ENCODE results near the gene SERGEF.

DNA sequence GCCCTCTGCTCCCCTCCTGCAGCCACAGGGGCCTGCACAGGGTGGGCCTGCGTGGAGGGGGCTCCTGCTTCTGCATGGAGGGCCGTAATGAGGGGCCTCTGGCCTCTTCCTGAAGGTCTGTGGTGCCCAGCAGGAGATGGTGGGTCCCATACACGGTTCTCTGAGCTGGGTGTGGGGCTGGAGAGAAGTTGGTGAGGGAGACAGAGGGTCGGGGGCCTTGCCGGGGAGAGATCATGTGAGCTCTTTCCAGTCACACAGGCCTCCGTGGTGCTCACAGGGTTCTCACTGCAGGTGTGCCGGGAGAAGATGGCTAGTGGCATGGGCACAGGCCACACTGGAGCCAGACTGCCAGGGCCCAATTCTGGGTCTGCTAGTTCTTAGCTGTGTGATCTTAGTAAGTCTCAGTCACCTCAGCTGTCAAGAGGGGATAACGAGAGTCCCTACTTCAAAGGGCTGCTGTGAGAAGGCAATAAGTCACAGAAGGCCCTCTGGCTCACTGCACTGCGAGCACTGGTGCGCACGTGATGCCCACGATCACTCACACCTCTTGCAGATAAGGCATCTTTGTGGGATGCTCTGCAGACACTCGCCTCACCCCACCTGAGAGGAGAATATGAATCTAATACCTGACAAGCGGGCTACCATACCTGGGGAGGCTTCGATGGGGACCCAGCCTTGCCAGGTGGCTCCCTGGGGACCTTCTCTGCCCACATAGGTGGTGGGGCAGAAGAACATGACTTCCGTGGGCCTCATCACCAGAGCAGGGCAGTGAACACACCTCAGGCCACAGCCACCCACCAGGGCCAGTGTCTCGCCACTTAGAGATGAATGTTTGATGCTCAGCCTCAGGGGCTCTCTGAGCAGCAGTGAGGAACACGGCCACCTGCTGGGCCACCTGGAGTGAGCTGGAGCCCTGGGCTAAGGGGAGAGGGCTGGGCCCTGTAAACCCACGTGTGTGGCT lies 263.8 kb downstream of the SERGEF start:
- TF ChIP-seq, protein P1, sequence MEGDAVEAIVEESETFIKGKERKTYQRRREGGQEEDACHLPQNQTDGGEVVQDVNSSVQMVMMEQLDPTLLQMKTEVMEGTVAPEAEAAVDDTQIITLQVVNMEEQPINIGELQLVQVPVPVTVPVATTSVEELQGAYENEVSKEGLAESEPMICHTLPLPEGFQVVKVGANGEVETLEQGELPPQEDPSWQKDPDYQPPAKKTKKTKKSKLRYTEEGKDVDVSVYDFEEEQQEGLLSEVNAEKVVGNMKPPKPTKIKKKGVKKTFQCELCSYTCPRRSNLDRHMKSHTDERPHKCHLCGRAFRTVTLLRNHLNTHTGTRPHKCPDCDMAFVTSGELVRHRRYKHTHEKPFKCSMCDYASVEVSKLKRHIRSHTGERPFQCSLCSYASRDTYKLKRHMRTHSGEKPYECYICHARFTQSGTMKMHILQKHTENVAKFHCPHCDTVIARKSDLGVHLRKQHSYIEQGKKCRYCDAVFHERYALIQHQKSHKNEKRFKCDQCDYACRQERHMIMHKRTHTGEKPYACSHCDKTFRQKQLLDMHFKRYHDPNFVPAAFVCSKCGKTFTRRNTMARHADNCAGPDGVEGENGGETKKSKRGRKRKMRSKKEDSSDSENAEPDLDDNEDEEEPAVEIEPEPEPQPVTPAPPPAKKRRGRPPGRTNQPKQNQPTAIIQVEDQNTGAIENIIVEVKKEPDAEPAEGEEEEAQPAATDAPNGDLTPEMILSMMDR (conservative IDR thresholded peaks at IDR 0.05 in 1 of 2, IDR thresholded peaks at IDR 0.05 in 1 of 2; ENCODE audit: extremely low read depth in 1 of 2, insufficient read depth in 1 of 2, low read depth in 1 of 2, low read length in 2 of 2) = no peak
- no peak for TF ChIP-seq EZH2 (IDR thresholded peaks at IDR 0.05; ENCODE audit: borderline replicate concordance, low read length)

Data from mammary epithelial cell (primary cell).